HG02610 (cell line): ENCODE results near the gene TAF10.

ENCODE experiments used
- ATAC-seq: cut with Tn5 transposase; IDR thresholded peaks from one replicate; pipeline ENCODE4 v1.9.1; 2021; ENCODE audit warnings: mild to moderate bottlenecking, moderate library complexity; ENCODE audit not compliant: unreplicated experiment

TAF10 gene

DNA sequence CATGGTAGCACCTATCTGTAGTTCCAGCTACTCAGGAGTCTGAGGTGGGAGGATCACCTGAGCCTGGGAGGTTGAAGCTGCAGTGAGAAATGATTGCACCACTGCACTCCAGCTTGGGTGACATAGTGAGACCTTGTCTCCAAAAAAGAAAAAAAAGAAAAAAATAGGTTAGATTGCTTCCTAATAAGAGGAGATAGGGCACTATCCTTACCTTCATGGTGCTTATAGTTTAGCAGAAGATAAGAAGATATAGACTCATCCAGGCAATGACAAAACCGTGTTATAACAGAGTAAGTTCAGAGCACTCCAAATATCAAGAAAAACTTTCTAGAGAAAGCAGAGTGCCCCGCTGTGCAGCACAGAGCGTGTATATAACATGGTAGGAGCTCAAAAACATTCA is 50.7 kb downstream of the TAF10 start:
- ATAC-seq = no peak
